ENCODE measurements around the gene HOMEZ.

DNA sequence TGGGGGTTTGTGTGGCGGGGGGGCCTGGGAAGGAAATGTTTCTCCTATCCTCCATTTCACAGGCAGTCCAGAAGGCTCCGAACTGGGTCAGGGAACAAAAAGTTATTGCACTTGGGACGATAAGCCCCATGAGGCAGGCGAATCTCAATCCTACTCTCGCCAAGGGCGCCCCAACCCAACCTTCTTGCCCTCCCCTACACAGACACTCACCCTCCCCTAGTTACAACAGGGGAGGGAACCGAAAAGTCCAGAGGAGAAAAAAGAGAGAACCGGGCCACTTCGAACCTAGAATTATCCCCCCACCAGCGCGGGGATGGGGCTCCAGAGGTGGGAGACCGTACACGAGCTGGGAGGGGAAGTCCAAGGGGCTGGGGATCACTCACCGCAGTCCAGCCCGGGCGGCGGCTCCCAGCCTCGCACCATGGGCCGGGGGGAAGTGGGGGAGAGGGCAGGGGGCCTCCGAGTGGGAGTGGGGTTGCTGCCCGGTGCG, 357 bp downstream of the HOMEZ start:
- TF ChIP-seq POLR2AphosphoS5 (IDR thresholded peaks at IDR 0.05) = no peak
- TF ChIP-seq, protein P1, sequence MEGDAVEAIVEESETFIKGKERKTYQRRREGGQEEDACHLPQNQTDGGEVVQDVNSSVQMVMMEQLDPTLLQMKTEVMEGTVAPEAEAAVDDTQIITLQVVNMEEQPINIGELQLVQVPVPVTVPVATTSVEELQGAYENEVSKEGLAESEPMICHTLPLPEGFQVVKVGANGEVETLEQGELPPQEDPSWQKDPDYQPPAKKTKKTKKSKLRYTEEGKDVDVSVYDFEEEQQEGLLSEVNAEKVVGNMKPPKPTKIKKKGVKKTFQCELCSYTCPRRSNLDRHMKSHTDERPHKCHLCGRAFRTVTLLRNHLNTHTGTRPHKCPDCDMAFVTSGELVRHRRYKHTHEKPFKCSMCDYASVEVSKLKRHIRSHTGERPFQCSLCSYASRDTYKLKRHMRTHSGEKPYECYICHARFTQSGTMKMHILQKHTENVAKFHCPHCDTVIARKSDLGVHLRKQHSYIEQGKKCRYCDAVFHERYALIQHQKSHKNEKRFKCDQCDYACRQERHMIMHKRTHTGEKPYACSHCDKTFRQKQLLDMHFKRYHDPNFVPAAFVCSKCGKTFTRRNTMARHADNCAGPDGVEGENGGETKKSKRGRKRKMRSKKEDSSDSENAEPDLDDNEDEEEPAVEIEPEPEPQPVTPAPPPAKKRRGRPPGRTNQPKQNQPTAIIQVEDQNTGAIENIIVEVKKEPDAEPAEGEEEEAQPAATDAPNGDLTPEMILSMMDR (IDR thresholded peaks at IDR 0.05) = no peak
- TF ChIP-seq POLR2A (IDR thresholded peaks at IDR 0.05) = no peak

All from suprapubic skin (tissue), 4 donors.